ENCODE measurements around the gene REP15. TPM values are rescaled to one million over a fixed set of nuclear protein-coding genes. Genes with fewer than 3 reads are reported as not detected.

Gene REP15
- total RNA-seq, 1 donor from 2014 or later: 1.3 TPM

GRCh38 chr12:27673101-27673718 lies 23.0 kb upstream of the REP15 start:
- no peak for TF ChIP-seq CTCF (IDR thresholded peaks at IDR 0.05; ENCODE audit: insufficient read depth, low read length, poor library complexity, severe bottlenecking)
- peaks cover 2% of the 10 kb centered on the region for H3K36me3 ChIP-seq (ENCODE audit: control insufficient read depth, insufficient read depth, low read length)
- H3K27me3 ChIP-seq (ENCODE audit: control insufficient read depth, insufficient read depth, low read length): no peaks in the 10 kb centered on the region
- DNase-seq (ENCODE audit: low read depth): no peak
- H3K4me3 ChIP-seq (ENCODE audit: low read depth, low read length): no peak overlapping the region

- Histone ChIP-seq H3K4me3 (ENCODE audit: low read depth, low read length) (no peak overlapping the region), H3K36me3 (ENCODE audit: control insufficient read depth, insufficient read depth, low read length) (peaks cover 4% of the 10 kb centered on the region), H3K27me3 (ENCODE audit: control insufficient read depth, insufficient read depth, low read length) (no peaks in the 10 kb centered on the region)
- no peak for DNase-seq (ENCODE audit: low read depth)
- no peak for TF ChIP-seq CTCF (IDR thresholded peaks at IDR 0.05; ENCODE audit: insufficient read depth, low read length, poor library complexity, severe bottlenecking)
Observed at GRCh38 chr12:27674989-27675388, 21.3 kb upstream of the REP15 start.

DNA sequence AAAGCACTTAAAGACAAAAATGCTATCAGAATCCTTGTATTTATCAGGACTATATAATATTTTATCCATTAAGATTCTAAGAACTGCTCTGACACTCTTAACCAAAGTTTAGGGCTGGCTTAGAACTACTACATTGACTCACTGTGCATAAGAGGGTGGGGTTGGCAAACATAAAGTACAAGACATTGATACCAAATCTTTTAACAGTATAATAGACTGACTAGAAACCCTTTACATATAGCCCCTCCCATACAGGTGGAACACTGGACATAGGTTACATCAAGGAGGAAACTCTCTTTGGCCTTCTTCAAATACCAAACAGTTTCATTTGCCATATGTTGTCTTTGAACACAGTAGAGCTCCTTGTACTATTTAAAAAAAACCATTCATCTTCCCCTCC lies 15.6 kb upstream of the REP15 start:
- Histone ChIP-seq H3K36me3 (ENCODE audit: control insufficient read depth, insufficient read depth, low read length) (peaks cover 4% of the 10 kb centered on the region), H3K27me3 (ENCODE audit: control insufficient read depth, insufficient read depth, low read length) (no peaks in the 10 kb centered on the region), H3K4me3 (ENCODE audit: low read depth, low read length) (no peak overlapping the region)
- no peak for DNase-seq (ENCODE audit: low read depth)
- TF ChIP-seq CTCF (IDR thresholded peaks at IDR 0.05; ENCODE audit: insufficient read depth, low read length, poor library complexity, severe bottlenecking): no peak

DNA sequence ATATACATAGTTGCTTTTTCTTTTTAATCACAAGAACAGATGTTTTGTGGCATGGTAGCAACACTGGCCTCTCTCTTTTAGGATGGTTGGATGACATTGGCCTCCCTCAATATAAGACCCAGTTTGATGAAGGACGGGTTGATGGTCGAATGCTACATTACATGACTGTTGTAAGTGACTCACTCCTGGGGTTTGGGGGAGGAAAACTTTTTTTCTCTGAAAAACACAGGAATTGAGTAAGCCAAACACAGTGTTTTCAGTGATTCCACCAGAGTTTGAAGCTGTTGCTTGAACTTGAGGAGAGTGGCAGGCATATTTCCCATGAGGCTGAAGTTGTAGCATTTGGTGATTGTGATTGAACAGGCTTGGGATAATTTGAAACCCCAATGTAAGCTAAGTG lies 13.7 kb upstream of the REP15 start:
- Histone ChIP-seq H3K36me3 (ENCODE audit: control insufficient read depth, insufficient read depth, low read length) (peaks cover 2% of the 10 kb centered on the region), H3K27me3 (ENCODE audit: control insufficient read depth, insufficient read depth, low read length) (no peaks in the 10 kb centered on the region), H3K4me3 (ENCODE audit: low read depth, low read length) (no peak overlapping the region)
- no peak for DNase-seq (ENCODE audit: low read depth)
- TF ChIP-seq CTCF (IDR thresholded peaks at IDR 0.05; ENCODE audit: insufficient read depth, low read length, poor library complexity, severe bottlenecking): no peak

DNA sequence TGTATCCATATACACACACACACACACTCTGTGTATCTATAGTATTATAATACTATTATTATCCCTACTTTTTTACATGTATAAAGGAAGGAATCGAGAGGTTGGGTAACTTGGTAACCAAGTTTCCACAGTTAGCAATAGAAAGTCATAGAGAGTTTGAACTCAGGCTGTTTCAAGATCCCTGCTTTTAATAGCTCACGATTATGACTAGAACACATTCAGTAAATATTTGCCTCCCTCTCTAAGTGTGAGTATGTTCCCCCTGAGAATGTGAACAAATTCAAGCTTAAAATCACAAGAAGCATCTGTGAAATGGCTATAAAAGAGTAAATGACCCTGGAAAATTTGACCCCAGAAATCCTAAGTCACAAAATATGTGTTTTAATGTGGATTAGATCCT lies 11.0 kb upstream of the REP15 start:
- no peaks in the 10 kb centered on the region for H3K27me3 ChIP-seq (ENCODE audit: control insufficient read depth, insufficient read depth, low read length)
- DNase-seq (ENCODE audit: low read depth): no peak
- TF ChIP-seq CTCF (IDR thresholded peaks at IDR 0.05; ENCODE audit: insufficient read depth, low read length, poor library complexity, severe bottlenecking): no peak
- H3K4me3 ChIP-seq (ENCODE audit: low read depth, low read length): no peak overlapping the region
- peaks cover 2% of the 10 kb centered on the region for H3K36me3 ChIP-seq (ENCODE audit: control insufficient read depth, insufficient read depth, low read length)

GRCh38 chr12:27686147-27686546 lies 10.1 kb upstream of the REP15 start:
- Histone ChIP-seq H3K36me3 (ENCODE audit: control insufficient read depth, insufficient read depth, low read length) (peaks cover 2% of the 10 kb centered on the region), H3K27me3 (ENCODE audit: control insufficient read depth, insufficient read depth, low read length) (no peaks in the 10 kb centered on the region), H3K4me3 (ENCODE audit: low read depth, low read length) (no peak overlapping the region)
- DNase-seq (ENCODE audit: low read depth): no peak
- no peak for TF ChIP-seq CTCF (IDR thresholded peaks at IDR 0.05; ENCODE audit: insufficient read depth, low read length, poor library complexity, severe bottlenecking)
